ENCODE measurements around the gene TEX14. TPM values are rescaled to one million over a fixed set of nuclear protein-coding genes. Genes with fewer than 3 reads are reported as not detected.
"Not testable (repeated sequence)": the region's sequence is repeated elsewhere in the genome, so short reads cannot be mapped to it uniquely, and the experiment has no call there.

The TEX14 gene
- total RNA-seq, 2 experiments from 2014 or later, result 0.14 to 0.21 TPM

- DNase-seq, result no peak
- Mint-ChIP-seq H3K4me3 (no peak overlapping the region), H3K4me1 (no peaks in the 10 kb centered on the region), H3K9me3 (ENCODE audit: low read depth) (no peaks in the 10 kb centered on the region), H3K27me3 (no peaks in the 10 kb centered on the region), H3K36me3 (ENCODE audit: low read depth) (no peaks in the 10 kb centered on the region), H3K27ac (no peak overlapping the region)
- ATAC-seq, result no peak
- ChIA-PET CTCF (interaction anchor here (0.5 to 1.0 kb wide), 3 partner anchors 77 to 764 kb away, joined by 3 to 4 read pairs (median 3); no protein-coding TSS in a partner anchor), POLR2A (no interaction called here)
- intact Hi-C loops (cut with DNase I, micrococcal nuclease), result no loop called here
These were observed 94.5 kb downstream of the TEX14 start for GRCh38 chr17:58597371-58597770.

GRCh38 chr17:58595194-58595792 is 96.6 kb downstream of the TEX14 start:
- H3K4me3 Mint-ChIP-seq, result no peak overlapping the region
- ChIA-PET POLR2A (interaction anchor here (1.1 kb wide), 1 partner anchor 36 kb away, joined by 3 read pairs; no protein-coding TSS in a partner anchor), CTCF (interaction anchor here (1.5 kb wide), 1 partner anchor 17 kb away, joined by 5 read pairs; no protein-coding TSS in a partner anchor)
- no peaks in the 10 kb centered on the region for H3K9me3 Mint-ChIP-seq (ENCODE audit: low read depth)
- H3K27me3 Mint-ChIP-seq, result no peaks in the 10 kb centered on the region
- no peaks in the 10 kb centered on the region for H3K36me3 Mint-ChIP-seq (ENCODE audit: low read depth)
- no peaks in the 10 kb centered on the region for H3K4me1 Mint-ChIP-seq
- no peak for DNase-seq
- intact Hi-C loops (cut with DNase I, micrococcal nuclease), result no loop called here
- ATAC-seq, result no peak
- no peak overlapping the region for H3K27ac Mint-ChIP-seq

GRCh38 chr17:58593123-58593522 is 98.7 kb downstream of the TEX14 start:
- CTCF ChIA-PET, result no interaction called here
- ATAC-seq (no peak), DNase-seq (no peak)
- H3K27me3 Mint-ChIP-seq, result no peaks in the 10 kb centered on the region
- no peak overlapping the region for H3K4me3 Mint-ChIP-seq
- intact Hi-C loops (cut with DNase I, micrococcal nuclease), result no loop called here
- POLR2A ChIA-PET, result no interaction called here
- H3K27ac Mint-ChIP-seq, result no peak overlapping the region
- no peaks in the 10 kb centered on the region for H3K36me3 Mint-ChIP-seq (ENCODE audit: low read depth)
- H3K4me1 Mint-ChIP-seq, result no peaks in the 10 kb centered on the region
- no peaks in the 10 kb centered on the region for H3K9me3 Mint-ChIP-seq (ENCODE audit: low read depth)

- Mint-ChIP-seq H3K27me3 (no peaks in the 10 kb centered on the region), H3K4me1 (no peaks in the 10 kb centered on the region), H3K9me3 (ENCODE audit: low read depth) (no peaks in the 10 kb centered on the region), H3K36me3 (ENCODE audit: low read depth) (no peaks in the 10 kb centered on the region), H3K27ac (no peak overlapping the region), H3K4me3 (no peak overlapping the region)
- CTCF ChIA-PET, result no interaction called here
- intact Hi-C loops (cut with DNase I, micrococcal nuclease), result no loop called here
- ATAC-seq, result no peak
- no peak for DNase-seq
- POLR2A ChIA-PET, result no interaction called here
These were observed 100.4 kb downstream of the TEX14 start for GRCh38 chr17:58591455-58591854.

- Mint-ChIP-seq H3K9me3 (ENCODE audit: low read depth) (no peaks in the 10 kb centered on the region), H3K4me3 (no peak overlapping the region), H3K27me3 (no peaks in the 10 kb centered on the region), H3K36me3 (ENCODE audit: low read depth) (no peaks in the 10 kb centered on the region), H3K27ac (no peak overlapping the region), H3K4me1 (no peaks in the 10 kb centered on the region)
- ChIA-PET POLR2A (no interaction called here), CTCF (no interaction called here)
- ATAC-seq (no peak), DNase-seq (no peak)
- intact Hi-C loops (cut with DNase I, micrococcal nuclease), result no loop called here
These were observed 101.5 kb downstream of the TEX14 start for GRCh38 chr17:58590377-58590776.

- ATAC-seq, result peak; percentile 97
- intact Hi-C loops (cut with DNase I, micrococcal nuclease), result loop anchor here (1.0 to 5.0 kb wide), 6 partner anchors 43 to 417 kb away; partner anchors contain the start of genes RAD51C (in 1 of the 2) and TEX14 (in 1 of the 2)
- Mint-ChIP-seq H3K4me3 (no peak overlapping the region), H3K9me3 (ENCODE audit: low read depth) (no peaks in the 10 kb centered on the region), H3K27ac (no peak overlapping the region), H3K27me3 (no peaks in the 10 kb centered on the region), H3K4me1 (no peaks in the 10 kb centered on the region), H3K36me3 (ENCODE audit: low read depth) (no peaks in the 10 kb centered on the region)
- DNase-seq, result peak; percentile 79
- POLR2A ChIA-PET, result interaction anchor here (0.6 to 1.1 kb wide), 5 partner anchors 38 to 685 kb away, joined by 3 to 6 read pairs (median 3); no protein-coding TSS in a partner anchor
- CTCF ChIA-PET, result interaction anchor here (0.6 to 2.8 kb wide), 11 partner anchors 9 to 1515 kb away, joined by 3 to 16 read pairs (median 3); no protein-coding TSS in a partner anchor
These were observed 104.1 kb downstream of the TEX14 start for GRCh38 chr17:58587713-58588117.

GRCh38 chr17:58586009-58586644 is 105.7 kb downstream of the TEX14 start:
- no peak overlapping the region for H3K27ac Mint-ChIP-seq
- H3K4me1 Mint-ChIP-seq, result no peaks in the 10 kb centered on the region
- no peaks in the 10 kb centered on the region for H3K9me3 Mint-ChIP-seq (ENCODE audit: low read depth)
- no peaks in the 10 kb centered on the region for H3K27me3 Mint-ChIP-seq
- no peaks in the 10 kb centered on the region for H3K36me3 Mint-ChIP-seq (ENCODE audit: low read depth)
- ATAC-seq (no peak), DNase-seq (no peak)
- ChIA-PET POLR2A (interaction anchor here (0.6 kb wide), 1 partner anchor 43 kb away, joined by 3 read pairs; no protein-coding TSS in a partner anchor), CTCF (interaction anchor here (0.6 to 1.4 kb wide), 10 partner anchors 8 to 419 kb away, joined by 3 to 6 read pairs (median 3); no protein-coding TSS in a partner anchor)
- intact Hi-C loops (cut with DNase I, micrococcal nuclease), result loop anchor here in 1 of 2 experiments (2.0 to 5.0 kb wide), 2 partner anchors 45 to 106 kb away; partner anchors contain the start of genes RAD51C and TEX14
- no peak overlapping the region for H3K4me3 Mint-ChIP-seq

GRCh38 chr17:58585554-58585953 is 106.3 kb downstream of the TEX14 start:
- CTCF ChIA-PET, result interaction anchor here (0.6 to 1.4 kb wide), 6 partner anchors 9 to 418 kb away, joined by 3 to 5 read pairs (median 3); no protein-coding TSS in a partner anchor
- Mint-ChIP-seq H3K27ac (no peak overlapping the region), H3K4me1 (no peaks in the 10 kb centered on the region), H3K27me3 (no peaks in the 10 kb centered on the region), H3K4me3 (no peak overlapping the region), H3K36me3 (ENCODE audit: low read depth) (no peaks in the 10 kb centered on the region), H3K9me3 (ENCODE audit: low read depth) (no peaks in the 10 kb centered on the region)
- DNase-seq, result no peak
- intact Hi-C loops (cut with DNase I, micrococcal nuclease), result loop anchor here in 1 of 2 experiments (5.0 kb wide), 1 partner anchor 107 kb away; the partner anchor contains the start of genes RAD51C and TEX14
- no peak for ATAC-seq
- POLR2A ChIA-PET, result interaction anchor here (2.2 kb wide), 1 partner anchor 46 kb away, joined by 7 read pairs; no protein-coding TSS in a partner anchor

- Mint-ChIP-seq H3K4me1 (no peaks in the 10 kb centered on the region), H3K36me3 (ENCODE audit: low read depth) (no peaks in the 10 kb centered on the region), H3K9me3 (ENCODE audit: low read depth) (no peaks in the 10 kb centered on the region), H3K27ac (no peak overlapping the region), H3K4me3 (no peak overlapping the region), H3K27me3 (no peaks in the 10 kb centered on the region)
- intact Hi-C loops (cut with DNase I, micrococcal nuclease), result no loop called here
- DNase-seq (no peak), ATAC-seq (no peak)
- POLR2A ChIA-PET, result interaction anchor here (2.2 kb wide), 1 partner anchor 48 kb away, joined by 7 read pairs; no protein-coding TSS in a partner anchor
- CTCF ChIA-PET, result interaction anchor here (0.8 kb wide), 1 partner anchor 65 kb away, joined by 3 read pairs; no protein-coding TSS in a partner anchor
These were observed 108.4 kb downstream of the TEX14 start for GRCh38 chr17:58583486-58583885.

GRCh38 chr17:58582718-58583117 is 109.1 kb downstream of the TEX14 start:
- H3K9me3 Mint-ChIP-seq (ENCODE audit: low read depth); H3K27me3 Mint-ChIP-seq; DNase-seq; intact Hi-C loops (cut with DNase I, micrococcal nuclease); ATAC-seq; H3K4me3 Mint-ChIP-seq; H3K36me3 Mint-ChIP-seq (ENCODE audit: low read depth); H3K4me1 Mint-ChIP-seq; H3K27ac Mint-ChIP-seq: not testable (repeated sequence)
- POLR2A ChIA-PET, result interaction anchor here (0.7 kb wide), 1 partner anchor 1578 kb away, joined by 3 read pairs; no protein-coding TSS in a partner anchor
- CTCF ChIA-PET, result interaction anchor here (0.8 kb wide), 1 partner anchor 65 kb away, joined by 3 read pairs; no protein-coding TSS in a partner anchor

- ATAC-seq (no peak), DNase-seq (no peak)
- Mint-ChIP-seq H3K27ac (no peak overlapping the region), H3K36me3 (ENCODE audit: low read depth) (no peaks in the 10 kb centered on the region), H3K4me3 (no peak overlapping the region), H3K9me3 (ENCODE audit: low read depth) (no peaks in the 10 kb centered on the region), H3K27me3 (no peaks in the 10 kb centered on the region), H3K4me1 (no peaks in the 10 kb centered on the region)
- ChIA-PET POLR2A (no interaction called here), CTCF (interaction anchor here (0.6 to 0.9 kb wide), 2 partner anchors 16 to 576 kb away, joined by 3 read pairs; no protein-coding TSS in a partner anchor)
- intact Hi-C loops (cut with DNase I, micrococcal nuclease), result no loop called here
These were observed 111.2 kb downstream of the TEX14 start for GRCh38 chr17:58580671-58581070.

Data from activated CD4-positive, alpha-beta T cell treated with anti-CD3 and anti-CD28 coated beads for 36 hours (primary cell).